Neural cell (in vitro differentiated cells): ENCODE data around the gene FLT1. TPM values are rescaled to one million over a fixed set of nuclear protein-coding genes. Genes with fewer than 3 reads are reported as not detected.

Experiments used
- H2AFZ ChIP-seq: fragments of 200-600, 300-800 bp; sonication (generic), shearing (Covaris generic); 2 replicates; pipeline ENCODE4 v1.6.0; 2014; ENCODE audit warnings: low read depth, mild to moderate bottlenecking, antibody characterized with exemption, low read length, moderate library complexity
- H3F3A ChIP-seq: fragments of 200-600 bp; shearing (Covaris generic); 2 replicates; pipeline ENCODE4 v1.6.1; 2016; ENCODE audit warnings: mild to moderate bottlenecking, moderate library complexity, mixed read lengths, antibody characterized with exemption, low read length; ENCODE audit not compliant: insufficient read depth, poor library complexity, severe bottlenecking
- H3K27ac ChIP-seq: fragments of 200-600, 300-800 bp; sonication (generic), shearing (Covaris generic); 2 replicates; pipeline ENCODE4 v1.5.1; 2014; ENCODE audit warnings: mild to moderate bottlenecking, low read length, moderate library complexity
- H3K27me3 ChIP-seq: fragments of 300-800, 200-600 bp; sonication (generic), shearing (Covaris generic); 2 replicates; pipeline ENCODE4 v1.6.0; 2014; ENCODE audit warnings: mild to moderate bottlenecking, low read depth, low read length, moderate library complexity; ENCODE audit not compliant: insufficient read depth
- H3K36me3 ChIP-seq: fragments of 300-800, 200-600 bp; sonication (generic), shearing (Covaris generic); 2 replicates; pipeline ENCODE4 v1.5.1; 2014; ENCODE audit warnings: mild to moderate bottlenecking, antibody characterized with exemption, low read length, moderate library complexity; ENCODE audit not compliant: insufficient read depth
- H3K4me2 ChIP-seq: fragments of 300-800, 200-600 bp; sonication (generic), shearing (Covaris generic); 2 replicates; pipeline ENCODE4 v1.6.0; 2014; ENCODE audit warnings: mild to moderate bottlenecking, low read length
- H3K4me3 ChIP-seq: fragments of 300-800, 200-600 bp; sonication (generic), shearing (Covaris generic); 2 replicates; pipeline ENCODE4 v1.5.1; 2014; ENCODE audit warnings: mild to moderate bottlenecking, low read length, moderate library complexity
- H3K79me2 ChIP-seq: fragments of 200-600 bp; shearing (Covaris generic); replicated peaks from 2 replicates; pipeline ENCODE4 v1.6.0; 2014; ENCODE audit warnings: mild to moderate bottlenecking, low read length, moderate library complexity; ENCODE audit not compliant: insufficient read depth
- H3K9ac ChIP-seq: fragments of 300-800, 200-600 bp; sonication (generic), shearing (Covaris generic); 2 replicates; pipeline ENCODE4 v1.6.1; 2016; ENCODE audit warnings: mild to moderate bottlenecking, low read length, mixed read lengths
- H3K9me2 ChIP-seq: fragments of 200-600 bp; shearing (Covaris generic); 2 replicates; pipeline ENCODE4 v1.6.1; 2016; ENCODE audit warnings: mild to moderate bottlenecking, low read length, mixed read lengths; ENCODE audit not compliant: insufficient read depth
- H3K9me3 ChIP-seq: fragments of 200-600, 300-800 bp; sonication (generic), shearing (Covaris generic); 2 replicates; pipeline ENCODE4 v1.6.1; 2016; ENCODE audit warnings: mild to moderate bottlenecking, mixed run types, low read length, moderate library complexity, mixed read lengths
- H4K20me1 ChIP-seq: fragments of 200-600 bp; shearing (Covaris generic); 2 replicates; pipeline ENCODE4 v1.6.1; 2016; ENCODE audit warnings: mild to moderate bottlenecking, mixed run types; ENCODE audit not compliant: insufficient read depth
- CTCF ChIP-seq: fragments of 450-650 bp; IDR thresholded peaks from 2 replicates; pipeline ENCODE4 v1.5.1; 2014; ENCODE audit warnings: antibody characterized with exemption, mild to moderate bottlenecking, moderate library complexity; ENCODE audit not compliant: poor library complexity, severe bottlenecking
- EP300 ChIP-seq: fragments of 450-650 bp; conservative IDR thresholded peaks from 2 replicates; pipeline ENCODE4 v1.6.1; 2014; ENCODE audit warnings: antibody characterized with exemption, mild to moderate bottlenecking, moderate library complexity; ENCODE audit not compliant: poor library complexity, severe bottlenecking
- EZH2 ChIP-seq: fragments of 200-600, 300-800 bp; shearing (Covaris generic), sonication (generic); IDR thresholded peaks from 2 replicates; pipeline ENCODE4 v1.6.1; 2014; ENCODE audit warnings: antibody characterized with exemption, low read length, borderline replicate concordance, mild to moderate bottlenecking; ENCODE audit not compliant: insufficient read depth, poor library complexity, severe bottlenecking
- MXI1 ChIP-seq: fragments of 450-650 bp; conservative IDR thresholded peaks from 2 replicates; pipeline ENCODE4 v1.6.1; 2014; ENCODE audit warnings: antibody characterized with exemption, mild to moderate bottlenecking; ENCODE audit not compliant: poor library complexity, severe bottlenecking
- POLR2AphosphoS5 ChIP-seq: IDR thresholded peaks from 2 replicates; pipeline ENCODE4 v1.6.1; 2012
- RAD21 ChIP-seq: fragments of 450-650 bp; conservative IDR thresholded peaks from 2 replicates; pipeline ENCODE4 v1.6.1; 2014; ENCODE audit warnings: antibody characterized with exemption, mild to moderate bottlenecking, moderate library complexity
- REST ChIP-seq: IDR thresholded peaks from 2 replicates; pipeline ENCODE4 v1.6.1; 2012; ENCODE audit warnings: borderline replicate concordance
- SMC3 ChIP-seq: fragments of 450-650 bp; conservative IDR thresholded peaks from 2 replicates; pipeline ENCODE4 v1.6.1; 2014; ENCODE audit warnings: antibody characterized with exemption, mild to moderate bottlenecking, moderate library complexity; ENCODE audit not compliant: poor library complexity
- TAF1 ChIP-seq: IDR thresholded peaks from 2 replicates; pipeline ENCODE4 v1.6.1; 2012; ENCODE audit warnings: low read depth
- polyA plus RNA-seq: library from polyadenylated mRNA; depleted of rRNA; stranded (reverse); fragments of >200 nt; gene quantifications from 2 replicates; pipeline ENCODE4 v1.2.3, GENCODE V29; 2014

The FLT1 gene
- polyA plus RNA-seq, 1 donor from 2014 or later = not detected

GRCh38 chr13:28257305-28257704 is 237.6 kb downstream of the FLT1 start:
- no peaks in the 10 kb centered on the region for H4K20me1 ChIP-seq
- TF ChIP-seq SMC3 (no peak), EP300 (no peak), TAF1 (no peak), MXI1 (no peak), EZH2 (no peak), REST (no peak), CTCF (no peak), RAD21 (no peak), POLR2AphosphoS5 (no peak)
- no peak overlapping the region for H3K27ac ChIP-seq
- no peak overlapping the region for H3K4me3 ChIP-seq
- H3K9me3 ChIP-seq = no peaks in the 10 kb centered on the region
- H3K27me3 ChIP-seq = no peaks in the 10 kb centered on the region
- no peak overlapping the region for H3K9ac ChIP-seq
- H3K36me3 ChIP-seq = peaks cover 21% of the 10 kb centered on the region
- no peaks in the 10 kb centered on the region for H3K9me2 ChIP-seq
- H3K4me2 ChIP-seq = no peak overlapping the region
- H3F3A ChIP-seq = no peaks in the 10 kb centered on the region
- H3K79me2 ChIP-seq = no peaks in the 10 kb centered on the region
- H2AFZ ChIP-seq = no peak overlapping the region

- no peak overlapping the region for H3K9ac ChIP-seq
- H3K9me2 ChIP-seq = no peaks in the 10 kb centered on the region
- TF ChIP-seq RAD21 (no peak), TAF1 (no peak), CTCF (no peak), SMC3 (no peak)
- H3K27me3 ChIP-seq = no peaks in the 10 kb centered on the region
- no peaks in the 10 kb centered on the region for H3K9me3 ChIP-seq
- peaks cover 11% of the 10 kb centered on the region for H3K36me3 ChIP-seq
- no peaks in the 10 kb centered on the region for H3F3A ChIP-seq
- H3K79me2 ChIP-seq = no peaks in the 10 kb centered on the region
- no peak overlapping the region for H2AFZ ChIP-seq
- H4K20me1 ChIP-seq = no peaks in the 10 kb centered on the region
- H3K27ac ChIP-seq = no peak overlapping the region
- H3K4me2 ChIP-seq = no peak overlapping the region
- H3K4me3 ChIP-seq = no peak overlapping the region
Observed at GRCh38 chr13:28252547-28252946, 242.4 kb downstream of the FLT1 start.
